Ovary (tissue), 9 donors: ENCODE results near the gene DNAJC24. TPM values are rescaled to one million over a fixed set of nuclear protein-coding genes. Genes with fewer than 3 reads are reported as not detected.

ENCODE experiments used
- DNase-seq, 5 donors: peaks; one replicate each; pipeline ENCODE4 v3.0.0-alpha.2; 2019 to 2020
- H3K27ac ChIP-seq, 2 donors: fragments of 200-600 bp; one replicate each; pipeline versions ENCODE4 v1.5.1 to v1.8.0; 2019 to 2022
- H3K27me3 ChIP-seq: fragments of 200-600 bp; one replicate; pipeline ENCODE4 v1.8.0; 2022
- H3K36me3 ChIP-seq: fragments of 200-600 bp; sonication (generic); one replicate; pipeline ENCODE4 v1.5.1; 2019
- H3K4me1 ChIP-seq: one replicate; pipeline ENCODE4 v1.8.1; 2013; ENCODE audit warnings: mild to moderate bottlenecking, moderate library complexity; ENCODE audit not compliant: insufficient read depth
- H3K4me3 ChIP-seq: fragments of 200-600 bp; sonication (generic); one replicate; pipeline ENCODE4 v1.5.1; 2017
- H3K9me3 ChIP-seq, 2 donors: fragments of 200-600 bp in 1 of 2; sonication (generic) in 1 of 2; one replicate each; pipeline versions ENCODE4 v1.5.1 to v1.8.1; 2013 to 2019; ENCODE audit warnings: mild to moderate bottlenecking in 1 of 2, moderate library complexity in 1 of 2
- CTCF ChIP-seq, 3 donors: fragments of 450-650 bp in 2 of 3; fragments of 200-600 bp in 1 of 3; IDR thresholded peaks; one replicate each; pipeline versions ENCODE4 v1.5.1 to v1.8.0; 2016 to 2022; ENCODE audit warnings: antibody characterized with exemption in 3 of 3, mild to moderate bottlenecking in 1 of 3
- EP300 ChIP-seq: sonication (generic); formaldehyde crosslinking; IDR thresholded peaks from one replicate; pipeline ENCODE4 v1.6.1; 2017; ENCODE audit warnings: antibody characterized with exemption
- POLR2A ChIP-seq: fragments of 450-650 bp; IDR thresholded peaks from one replicate; pipeline ENCODE4 v1.6.1; 2017; ENCODE audit warnings: antibody characterized with exemption, mild to moderate bottlenecking, moderate library complexity
- WGBS, 3 donors: extraction: QIAGEN DNeasy Blood & Tissue Kit in 1 of 3; methylation state at CpG; one replicate each; pipeline versions ENCODE4 v1.1.5 to v1.1.7; 2013 to 2017; 5-methylcytosine and 5-hydroxymethylcytosine counted together
- intact Hi-C, 4 donors: fragments of 100-400 bp; cut with DNase I; formaldehyde crosslinking; loops; one replicate each; pipeline versions ENCODE4 v1.11.0 to v1.15.1; 2022 to 2023
- polyA plus RNA-seq, 2 donors: library from polyadenylated mRNA; stranded (reverse); fragments of 200-250 nt in 1 of 2; fragments of 350-450 nt in 1 of 2; fragmentation: Illumina TruSeq in 1 of 2; extraction: RNeasy Lipid Tissue Mini Kit (QIAGEN cat#74804) in 1 of 2; gene quantifications; one replicate each; pipeline ENCODE4 v1.2.3, GENCODE V29; 2013 to 2014
- total RNA-seq, 7 donors: library from RNA; depleted of rRNA in 2 of 7; stranded (reverse); fragments of >200 nt in 2 of 7; fragmentation: NEBNext Ultra II Directional in 3 of 7; extraction: Animal tissue kit (Norgen Biotek cat#: 25700) in 3 of 7; gene quantifications; one replicate each; pipeline versions ENCODE4 v1.1.0 to v1.2.4, GENCODE V29; 2016 to 2023
- donor health status: DM: no; HTN: no; CAD: no; lungs with moderate emphysema.
- donor health status: DM: no; HTN: no; CAD: no.
- donor health status: Bipolar disorder and iron deficiency.
- donor health status: DM: yes; HTN: yes; CAD: no.
- donor health status: DM: no; HTN: no; CAD: no.
- donor health status: DM: yes; HTN: yes; CAD: no.

The DNAJC24 gene
- total and polyA plus RNA-seq, 9 donors, result 5.3 to 15.2 (median 10.9) TPM

GRCh38 chr11:31340903-31341572 lies 28.6 kb upstream of the DNAJC24 start:
- H3K9me3 ChIP-seq, result peaks cover 0 to 3% of the 10 kb centered on the region in 2 donors

GRCh38 chr11:31351168-31351567 lies 18.5 kb upstream of the DNAJC24 start:
- no peak for DNase-seq
- Histone ChIP-seq H3K9me3 (no peaks in the 10 kb centered on the region), H3K27me3 (no peaks in the 10 kb centered on the region), H3K36me3 (no peaks in the 10 kb centered on the region), H3K4me1 (no peaks in the 10 kb centered on the region), H3K27ac (no peak overlapping the region), H3K4me3 (no peak overlapping the region)
- TF ChIP-seq POLR2A, result no peak
- no peak for TF ChIP-seq EP300
- no peak for TF ChIP-seq CTCF (IDR thresholded peaks at IDR 0.05)
- intact Hi-C loops, result no loop called here

More at GRCh38 chr11:31340903-31341572, 28.6 kb upstream of the DNAJC24 start:
- Histone ChIP-seq H3K27ac (no peak overlapping the region), H3K36me3 (no peaks in the 10 kb centered on the region), H3K4me1 (no peaks in the 10 kb centered on the region), H3K27me3 (no peaks in the 10 kb centered on the region), H3K4me3 (no peak overlapping the region)
- WGBS, 3 donors, result 90 to 92% (median 91%) methylated on average over 5 of the region's 5 CpGs
- DNase-seq, result no peak
- intact Hi-C loops, result no loop called here
- TF ChIP-seq POLR2A, result no peak
- no peak for TF ChIP-seq EP300
- no peak for TF ChIP-seq CTCF (IDR thresholded peaks at IDR 0.05)

GRCh38 chr11:31355131-31355530 lies 14.5 kb upstream of the DNAJC24 start:
- no peaks in the 10 kb centered on the region for H3K4me1 ChIP-seq

GRCh38 chr11:31355817-31356216 lies 13.8 kb upstream of the DNAJC24 start:
- Histone ChIP-seq H3K4me1 (no peaks in the 10 kb centered on the region), H3K9me3 (no peaks in the 10 kb centered on the region), H3K4me3 (no peak overlapping the region), H3K27ac (no peak overlapping the region), H3K36me3 (no peaks in the 10 kb centered on the region), H3K27me3 (no peaks in the 10 kb centered on the region)
- TF ChIP-seq EP300 (no peak), POLR2A (no peak), CTCF (IDR thresholded peaks at IDR 0.05) (no peak)
- intact Hi-C loops, result no loop called here
- WGBS, 3 donors, result 87 to 91% (median 90%) methylated on average over 5 of the region's 5 CpGs
- DNase-seq, result no peak

More at GRCh38 chr11:31355131-31355530, 14.5 kb upstream of the DNAJC24 start:
- no peak for DNase-seq
- intact Hi-C loops, result no loop called here
- no peak overlapping the region for H3K27ac ChIP-seq
- no peaks in the 10 kb centered on the region for H3K9me3 ChIP-seq
- TF ChIP-seq CTCF (IDR thresholded peaks at IDR 0.05) (no peak), POLR2A (no peak), EP300 (no peak)
- H3K36me3 ChIP-seq, result no peaks in the 10 kb centered on the region
- H3K27me3 ChIP-seq, result no peaks in the 10 kb centered on the region
- no peak overlapping the region for H3K4me3 ChIP-seq
- WGBS, 3 donors, result 55 to 65% (median 58%) methylated on average over 2 of the region's 2 CpGs
